ENCODE data around the gene GPSM1. TPM values are rescaled to one million over a fixed set of nuclear protein-coding genes. Genes with fewer than 3 reads are reported as not detected.

The GPSM1 gene
- total RNA-seq, 3 donors from 2014 or later = 2.4 to 15.0 (median 4.2) TPM

- Histone ChIP-seq H3K4me1 (ENCODE audit: low read depth) (peaks cover 8% of the 10 kb centered on the region), H3K9me3 (no peaks in the 10 kb centered on the region), H3K36me3 (ENCODE audit: low read depth) (no peaks in the 10 kb centered on the region), H3K4me3 (no peak overlapping the region)
- no peak for ATAC-seq
- intact Hi-C loops (cut with DNase I, micrococcal nuclease) = no loop called here
- no peak for DNase-seq
- TF ChIP-seq, protein P1, sequence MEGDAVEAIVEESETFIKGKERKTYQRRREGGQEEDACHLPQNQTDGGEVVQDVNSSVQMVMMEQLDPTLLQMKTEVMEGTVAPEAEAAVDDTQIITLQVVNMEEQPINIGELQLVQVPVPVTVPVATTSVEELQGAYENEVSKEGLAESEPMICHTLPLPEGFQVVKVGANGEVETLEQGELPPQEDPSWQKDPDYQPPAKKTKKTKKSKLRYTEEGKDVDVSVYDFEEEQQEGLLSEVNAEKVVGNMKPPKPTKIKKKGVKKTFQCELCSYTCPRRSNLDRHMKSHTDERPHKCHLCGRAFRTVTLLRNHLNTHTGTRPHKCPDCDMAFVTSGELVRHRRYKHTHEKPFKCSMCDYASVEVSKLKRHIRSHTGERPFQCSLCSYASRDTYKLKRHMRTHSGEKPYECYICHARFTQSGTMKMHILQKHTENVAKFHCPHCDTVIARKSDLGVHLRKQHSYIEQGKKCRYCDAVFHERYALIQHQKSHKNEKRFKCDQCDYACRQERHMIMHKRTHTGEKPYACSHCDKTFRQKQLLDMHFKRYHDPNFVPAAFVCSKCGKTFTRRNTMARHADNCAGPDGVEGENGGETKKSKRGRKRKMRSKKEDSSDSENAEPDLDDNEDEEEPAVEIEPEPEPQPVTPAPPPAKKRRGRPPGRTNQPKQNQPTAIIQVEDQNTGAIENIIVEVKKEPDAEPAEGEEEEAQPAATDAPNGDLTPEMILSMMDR (IDR thresholded peaks at IDR 0.05) = no peak
Observed at GRCh38 chr9:136392538-136393449, 65.5 kb downstream of the GPSM1 start.

GRCh38 chr9:136393531-136393930 lies 66.2 kb downstream of the GPSM1 start:
- TF ChIP-seq, protein P1 (IDR thresholded peaks at IDR 0.05) = no peak
- peaks cover 8% of the 10 kb centered on the region for H3K4me1 ChIP-seq (ENCODE audit: low read depth)
- intact Hi-C loops (cut with DNase I, micrococcal nuclease) = no loop called here
- ATAC-seq (no peak), DNase-seq (no peak)
- no peak overlapping the region for H3K4me3 ChIP-seq
- no peaks in the 10 kb centered on the region for H3K36me3 ChIP-seq (ENCODE audit: low read depth)
- no peaks in the 10 kb centered on the region for H3K9me3 ChIP-seq

GRCh38 chr9:136394312-136395019 lies 67.1 kb downstream of the GPSM1 start:
- no peak for DNase-seq
- TF ChIP-seq, protein P1 (IDR thresholded peaks at IDR 0.05) = no peak
- Histone ChIP-seq H3K4me3 (no peak overlapping the region), H3K9me3 (no peaks in the 10 kb centered on the region), H3K4me1 (ENCODE audit: low read depth) (peaks cover 12% of the 10 kb centered on the region), H3K36me3 (ENCODE audit: low read depth) (no peaks in the 10 kb centered on the region)
- intact Hi-C loops (cut with DNase I, micrococcal nuclease) = no loop called here
- ATAC-seq = no peak

- TF ChIP-seq, protein P1 (IDR thresholded peaks at IDR 0.05) = no peak
- peaks cover 12% of the 10 kb centered on the region for H3K4me1 ChIP-seq (ENCODE audit: low read depth)
- no peak overlapping the region for H3K4me3 ChIP-seq
- ATAC-seq = no peak
- no peaks in the 10 kb centered on the region for H3K36me3 ChIP-seq (ENCODE audit: low read depth)
- DNase-seq = no peak
- intact Hi-C loops (cut with DNase I, micrococcal nuclease) = no loop called here
- no peaks in the 10 kb centered on the region for H3K9me3 ChIP-seq
Observed at GRCh38 chr9:136395020-136395340, 67.6 kb downstream of the GPSM1 start.

GRCh38 chr9:136395345-136396218 lies 68.2 kb downstream of the GPSM1 start:
- Histone ChIP-seq H3K4me1 (ENCODE audit: low read depth) (peaks cover 17% of the 10 kb centered on the region), H3K36me3 (ENCODE audit: low read depth) (no peaks in the 10 kb centered on the region), H3K4me3 (no peak overlapping the region), H3K9me3 (no peaks in the 10 kb centered on the region)
- intact Hi-C loops (cut with DNase I, micrococcal nuclease) = no loop called here
- DNase-seq (no peak), ATAC-seq (no peak)
- TF ChIP-seq, protein P1 (IDR thresholded peaks at IDR 0.05) = no peak

Data from mucosa of descending colon (tissue), 3 donors.